Mesendoderm (in vitro differentiated cells): Measurements from ENCODE around the gene MAN1B1.

Experiments used
- DNase-seq: peaks from one replicate; pipeline ENCODE4 v3.0.0; 2013
- H2AK5ac ChIP-seq: 2 replicates; pipeline ENCODE4 v1.6.1; 2013; ENCODE audit warnings: low read length, inconsistent platforms
- H2BK120ac ChIP-seq: 2 replicates; pipeline ENCODE4 v1.6.1; 2013; ENCODE audit warnings: low read depth, mild to moderate bottlenecking, low read length, moderate library complexity, mixed read lengths
- H2BK15ac ChIP-seq: replicated peaks from 2 replicates; pipeline ENCODE4 v1.6.1; 2013; ENCODE audit warnings: low read depth, mild to moderate bottlenecking, moderate library complexity
- H2BK5ac ChIP-seq: 2 replicates; pipeline ENCODE4 v1.6.1; 2013; ENCODE audit warnings: low read length, inconsistent platforms
- H3K18ac ChIP-seq: 2 replicates; pipeline ENCODE4 v1.6.1; 2013; ENCODE audit warnings: mild to moderate bottlenecking, low read length, mixed read lengths
- H3K23ac ChIP-seq: one replicate; pipeline ENCODE4 v1.6.1; 2013; ENCODE audit warnings: low read length
- H3K27ac ChIP-seq: 2 replicates; pipeline ENCODE4 v1.5.1; 2013; ENCODE audit warnings: low read depth, mild to moderate bottlenecking, inconsistent platforms, low read length, moderate library complexity
- H3K27me3 ChIP-seq: 2 replicates; pipeline ENCODE4 v1.6.1; 2013; ENCODE audit warnings: low read length, control low read depth, mild to moderate bottlenecking, inconsistent platforms; ENCODE audit not compliant: insufficient read depth, poor library complexity
- H3K36me3 ChIP-seq: 2 replicates; pipeline ENCODE4 v1.6.1; 2013; ENCODE audit warnings: low read length, inconsistent platforms; ENCODE audit not compliant: control insufficient read depth, insufficient read depth
- H3K4ac ChIP-seq: one replicate; pipeline ENCODE4 v1.6.1; 2013; ENCODE audit warnings: low read depth, mild to moderate bottlenecking, low read length, moderate library complexity
- H3K4me1 ChIP-seq: 2 replicates; pipeline ENCODE4 v1.6.1; 2013; ENCODE audit warnings: low read depth, low read length, inconsistent platforms; ENCODE audit not compliant: control insufficient read depth
- H3K4me2 ChIP-seq: 2 replicates; pipeline ENCODE4 v1.6.1; 2013; ENCODE audit warnings: low read length
- H3K4me3 ChIP-seq: 2 replicates; pipeline ENCODE4 v1.5.1; 2013; ENCODE audit warnings: mild to moderate bottlenecking, low read length
- H3K56ac ChIP-seq: one replicate; pipeline ENCODE4 v1.6.1; 2013; ENCODE audit warnings: low read length
- H3K79me1 ChIP-seq: 2 replicates; pipeline ENCODE4 v1.6.1; 2013; ENCODE audit warnings: low read length, inconsistent platforms
- H3K79me2 ChIP-seq: 2 replicates; pipeline ENCODE4 v1.6.1; 2013; ENCODE audit warnings: mild to moderate bottlenecking, low read length; ENCODE audit not compliant: control insufficient read depth, insufficient read depth
- H3K9ac ChIP-seq: 2 replicates; pipeline ENCODE4 v1.6.1; 2013; ENCODE audit warnings: low read length, inconsistent platforms
- H4K5ac ChIP-seq: one replicate; pipeline ENCODE4 v1.6.1; 2013; ENCODE audit warnings: low read length
- H4K8ac ChIP-seq: one replicate; pipeline ENCODE4 v1.6.1; 2013; ENCODE audit warnings: low read depth, mild to moderate bottlenecking, control low read depth, low read length, moderate library complexity
- WGBS: extraction: QIAGEN DNeasy Blood & Tissue Kit; methylation state at CpG from one replicate; pipeline ENCODE4 v1.1.7; 2013; ENCODE audit warnings: low lambda C conversion rate, missing lambda C conversion rate; ENCODE audit not compliant: insufficient coverage; ENCODE audit errors: extremely low coverage; 5-methylcytosine and 5-hydroxymethylcytosine counted together

The MAN1B1 gene

GRCh38 chr9:137077010-137077747, 9.6 kb upstream of the MAN1B1 start, which contains the start of gene UAP1L1:
UAP1L1 (plus strand) TSS chr9:137077517; CDS start chr9:137077533, 16 bp downstream.
- WGBS: no CpG with 5 or more reads among the region's 87 CpGs
- Histone ChIP-seq H3K79me1 (no peaks in the 10 kb centered on the region), H3K27me3 (peaks cover 9% of the 10 kb centered on the region)

GRCh38 chr9:137077758-137078693, 8.8 kb upstream of the MAN1B1 start:
- Histone ChIP-seq H3K79me2 (no peaks in the 10 kb centered on the region), H3K4ac (no peak overlapping the region), H2BK120ac (no peak overlapping the region), H2BK5ac (no peak overlapping the region), H2AK5ac (no peak overlapping the region), H4K5ac (no peak overlapping the region), H3K9ac (peak overlapping the region; percentile 64), H3K4me1 (no peaks in the 10 kb centered on the region), H3K79me1 (no peaks in the 10 kb centered on the region), H3K4me2 (peak overlapping the region; percentile 80), H3K36me3 (no peaks in the 10 kb centered on the region), H4K8ac (no peak overlapping the region), H3K27me3 (peaks cover 9% of the 10 kb centered on the region), H3K56ac (peak overlapping the region; percentile 81), H2BK15ac (no peak overlapping the region), H3K18ac (no peak overlapping the region), H3K4me3 (no peak overlapping the region), H3K27ac (no peak overlapping the region), H3K23ac (peak overlapping the region; percentile 89)
- no peak for DNase-seq
- no CpG with 5 or more reads among the region's 76 CpGs for WGBS

More at GRCh38 chr9:137077010-137077747, 9.6 kb upstream of the MAN1B1 start, which contains the start of gene UAP1L1:
- H3K79me2 ChIP-seq: no peaks in the 10 kb centered on the region
- H3K4me1 ChIP-seq: no peaks in the 10 kb centered on the region
- H4K8ac ChIP-seq: no peak within 1 kb of the TSS
- H3K4me3 ChIP-seq: peak within 1 kb of the TSS; percentile 9
- H3K36me3 ChIP-seq: no peaks in the 10 kb centered on the region
- H3K4me2 ChIP-seq: peak within 1 kb of the TSS; percentile 80
- H3K23ac ChIP-seq: no peak within 1 kb of the TSS
- H2BK15ac ChIP-seq: no peak within 1 kb of the TSS
- H2BK5ac ChIP-seq: no peak within 1 kb of the TSS
- no peak within 1 kb of the TSS for H3K18ac ChIP-seq
- H4K5ac ChIP-seq: no peak within 1 kb of the TSS
- peak within 1 kb of the TSS; percentile 81 for H3K56ac ChIP-seq
- no peak within 1 kb of the TSS for H3K4ac ChIP-seq
- H2BK120ac ChIP-seq: no peak within 1 kb of the TSS
- H2AK5ac ChIP-seq: no peak within 1 kb of the TSS
- H3K27ac ChIP-seq: no peak within 1 kb of the TSS
- peak within 1 kb of the TSS; percentile 64 for H3K9ac ChIP-seq
- no peak for DNase-seq

- no peak overlapping the region for H2BK5ac ChIP-seq
- no peak overlapping the region for H4K5ac ChIP-seq
- H3K79me1 ChIP-seq: no peaks in the 10 kb centered on the region
- no peak overlapping the region for H3K4ac ChIP-seq
- no peak overlapping the region for H2BK120ac ChIP-seq
- peaks cover 9% of the 10 kb centered on the region for H3K27me3 ChIP-seq
- no peaks in the 10 kb centered on the region for H3K4me1 ChIP-seq
- peak overlapping the region; percentile 89 for H3K23ac ChIP-seq
- H3K79me2 ChIP-seq: no peaks in the 10 kb centered on the region
- peak; percentile 63 for DNase-seq
- peak overlapping the region; percentile 73 for H3K56ac ChIP-seq
- no peak overlapping the region for H4K8ac ChIP-seq
- peak overlapping the region; percentile 64 for H3K9ac ChIP-seq
- peak overlapping the region; percentile 80 for H3K4me2 ChIP-seq
- no peak overlapping the region for H3K18ac ChIP-seq
- no peak overlapping the region for H2BK15ac ChIP-seq
- no peak overlapping the region for H3K4me3 ChIP-seq
- no peak overlapping the region for H3K27ac ChIP-seq
- no peak overlapping the region for H2AK5ac ChIP-seq
- no peaks in the 10 kb centered on the region for H3K36me3 ChIP-seq
- no CpG with 5 or more reads among the region's 51 CpGs for WGBS
Measured at GRCh38 chr9:137078701-137079400, 7.9 kb upstream of the MAN1B1 start.

GRCh38 chr9:137079401-137079787, 7.4 kb upstream of the MAN1B1 start:
- Histone ChIP-seq H3K4ac (no peak overlapping the region), H3K79me1 (no peaks in the 10 kb centered on the region), H4K5ac (no peak overlapping the region), H3K36me3 (no peaks in the 10 kb centered on the region), H4K8ac (no peak overlapping the region), H3K4me1 (no peaks in the 10 kb centered on the region), H3K9ac (no peak overlapping the region), H2BK120ac (no peak overlapping the region), H3K18ac (no peak overlapping the region), H3K23ac (no peak overlapping the region), H3K4me2 (no peak overlapping the region), H3K56ac (no peak overlapping the region), H3K27me3 (peaks cover 9% of the 10 kb centered on the region), H3K79me2 (no peaks in the 10 kb centered on the region), H2BK5ac (no peak overlapping the region), H3K27ac (no peak overlapping the region), H2BK15ac (no peak overlapping the region), H2AK5ac (no peak overlapping the region), H3K4me3 (no peak overlapping the region)
- no CpG with 5 or more reads among the region's 13 CpGs for WGBS
- DNase-seq: no peak

GRCh38 chr9:137080260-137081122, 6.3 kb upstream of the MAN1B1 start:
- Histone ChIP-seq H3K79me2 (no peaks in the 10 kb centered on the region), H3K4me3 (no peak overlapping the region), H3K27me3 (peaks cover 9% of the 10 kb centered on the region), H3K79me1 (no peaks in the 10 kb centered on the region), H2BK5ac (no peak overlapping the region), H3K56ac (no peak overlapping the region), H3K4ac (no peak overlapping the region), H3K4me1 (no peaks in the 10 kb centered on the region), H3K4me2 (no peak overlapping the region), H2AK5ac (no peak overlapping the region), H2BK15ac (no peak overlapping the region), H2BK120ac (no peak overlapping the region), H3K9ac (no peak overlapping the region), H3K27ac (no peak overlapping the region), H3K18ac (no peak overlapping the region), H3K36me3 (no peaks in the 10 kb centered on the region), H4K8ac (no peak overlapping the region), H3K23ac (no peak overlapping the region), H4K5ac (no peak overlapping the region)
- no peak for DNase-seq
- no CpG with 5 or more reads among the region's 24 CpGs for WGBS
